GM18517 (cell line): Measurements from ENCODE around the gene TMEM161A.
"Not testable (repeated sequence)": the region's sequence is repeated elsewhere in the genome, so short reads cannot be mapped to it uniquely, and the experiment has no call there.

Experiments
- ATAC-seq: cut with Tn5 transposase; IDR thresholded peaks from one replicate; pipeline ENCODE4 v1.9.1; 2021; ENCODE audit warnings: mild to moderate bottlenecking, moderate library complexity; ENCODE audit not compliant: unreplicated experiment

TMEM161A gene

DNA sequence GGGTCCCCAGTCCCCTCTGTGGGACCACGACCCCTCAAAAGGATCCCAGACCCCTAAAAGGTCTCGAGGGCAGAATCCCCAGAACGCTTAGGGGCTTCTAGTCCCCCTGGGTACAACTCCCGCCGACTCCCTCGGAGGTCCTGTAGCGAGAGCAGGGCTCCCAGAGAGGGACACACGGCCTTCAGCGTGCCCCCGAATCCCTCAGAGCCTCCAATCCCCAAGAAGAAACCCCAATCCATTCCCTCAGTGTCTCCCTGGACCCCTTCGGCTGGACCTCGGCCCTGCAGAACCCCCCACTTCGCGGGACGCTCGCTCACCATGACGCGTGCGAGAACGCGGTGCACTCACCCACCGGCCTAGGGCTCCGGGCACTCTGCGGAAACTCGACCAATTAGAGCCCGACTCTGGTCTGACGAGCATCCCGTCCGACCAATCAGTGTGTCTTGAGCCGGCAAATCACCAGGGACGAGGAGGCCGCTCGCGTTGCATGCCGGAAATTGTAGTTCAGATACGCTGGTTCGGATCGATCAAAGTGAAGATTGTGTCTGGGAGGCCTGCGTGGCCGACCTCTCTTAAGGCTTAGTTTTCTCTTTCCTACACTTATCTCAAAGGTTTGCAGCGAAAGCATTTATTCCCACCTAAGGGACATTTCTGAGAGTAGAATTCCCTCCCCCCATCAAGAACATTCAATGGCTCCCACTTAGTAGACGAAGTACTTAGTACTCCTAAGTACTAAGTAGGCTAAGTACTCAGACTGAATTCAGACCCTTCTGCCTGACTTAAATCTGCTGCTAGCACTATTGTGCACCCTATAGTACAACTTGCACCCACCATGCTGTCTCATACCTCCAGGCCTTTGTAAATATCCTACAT, at the start of gene TMEM161A:
Gene TMEM161A, minus strand, starts transcription at position 370 of the 873 bp plus-strand sequence. Its CDS starts 50 bp downstream, at position 320.
- peak; percentile 98 for ATAC-seq

DNA sequence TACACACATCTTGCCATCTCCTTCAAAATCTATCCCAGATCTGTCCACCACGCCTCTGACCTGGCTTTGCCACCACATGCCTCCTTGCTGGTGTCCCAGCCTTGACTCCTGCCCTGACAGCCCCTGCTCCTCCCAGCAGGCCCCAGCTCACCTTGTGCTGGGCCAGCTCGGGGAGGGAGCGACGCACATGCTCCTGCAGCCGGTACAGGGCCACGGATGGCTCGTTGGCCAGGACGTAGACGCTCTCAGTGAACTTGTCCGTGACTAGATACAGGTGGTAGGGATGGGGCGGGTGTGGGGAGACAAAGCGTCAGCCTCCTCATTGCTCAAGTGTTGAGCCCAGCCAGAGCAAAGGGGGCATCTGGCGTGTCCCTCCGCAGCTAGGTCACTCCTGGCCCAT, 48.5 kb upstream of the TMEM161A start:
- no peak for ATAC-seq

DNA sequence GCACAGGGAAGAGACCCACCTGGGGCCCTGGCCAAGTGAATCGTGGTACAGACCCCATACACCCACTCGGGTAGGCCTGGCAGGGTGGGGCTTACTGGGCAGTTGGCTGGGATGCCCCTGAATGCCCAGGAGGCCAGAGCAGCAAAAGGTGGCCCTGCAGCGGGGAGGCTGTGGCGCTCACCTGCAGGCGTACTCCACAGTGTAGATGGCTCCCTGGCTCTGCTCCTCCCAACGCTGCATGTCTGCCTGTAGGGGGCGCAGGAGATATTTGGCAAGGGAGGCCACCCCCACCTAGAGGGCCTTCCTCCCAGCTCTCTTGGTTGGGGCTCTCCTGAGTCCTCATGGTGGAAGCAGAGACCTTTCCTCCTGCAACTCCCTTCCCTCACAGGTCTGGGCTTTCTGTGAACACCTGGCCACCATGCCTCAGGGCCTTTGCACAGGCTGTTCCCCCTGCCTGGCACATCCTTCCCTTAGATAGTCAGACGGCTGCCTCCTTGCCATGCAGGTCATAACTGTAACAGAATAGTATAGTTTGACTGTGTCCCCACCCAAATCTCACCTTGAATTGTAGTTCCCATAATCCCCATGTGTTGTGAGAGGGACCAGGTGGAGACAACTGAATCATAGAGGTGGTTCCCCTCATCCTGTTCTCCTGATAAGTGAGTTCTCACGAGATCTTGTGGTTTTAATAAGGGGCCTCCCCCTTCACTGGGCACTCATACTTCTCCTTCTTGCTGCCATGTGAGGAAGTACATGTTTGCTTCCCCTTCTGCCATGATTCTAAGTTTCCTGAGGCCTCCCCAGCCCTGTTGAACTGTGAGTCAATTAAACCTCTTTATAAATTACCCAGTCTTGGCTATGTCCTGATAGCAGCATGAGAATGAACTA, 47.8 kb upstream of the TMEM161A start:
- no peak for ATAC-seq

DNA sequence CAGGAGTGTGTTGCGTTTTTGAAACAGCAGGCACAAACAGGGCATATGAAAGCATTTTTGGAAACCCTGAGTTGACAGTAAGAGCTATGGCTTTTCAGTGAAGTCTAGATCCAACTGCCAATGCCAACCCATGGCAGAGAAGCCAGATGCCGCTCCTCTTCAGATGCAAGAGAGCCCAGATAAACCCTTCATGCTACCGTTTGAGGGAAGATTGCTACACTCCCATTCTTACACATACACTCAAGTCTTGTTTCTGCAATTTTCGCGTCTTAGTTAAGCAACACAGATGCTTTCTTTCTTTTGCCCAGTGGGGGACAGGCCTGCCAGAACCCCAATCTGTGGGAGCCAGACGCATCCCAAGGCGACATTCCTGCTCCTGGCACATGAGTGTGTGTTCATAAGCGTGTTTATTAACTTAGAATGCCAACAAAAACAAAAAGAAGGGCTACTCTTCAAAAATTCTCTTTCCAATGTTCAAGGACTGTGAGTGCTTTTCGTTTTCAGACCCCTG, 43.3 kb upstream of the TMEM161A start:
- no peak for ATAC-seq

DNA sequence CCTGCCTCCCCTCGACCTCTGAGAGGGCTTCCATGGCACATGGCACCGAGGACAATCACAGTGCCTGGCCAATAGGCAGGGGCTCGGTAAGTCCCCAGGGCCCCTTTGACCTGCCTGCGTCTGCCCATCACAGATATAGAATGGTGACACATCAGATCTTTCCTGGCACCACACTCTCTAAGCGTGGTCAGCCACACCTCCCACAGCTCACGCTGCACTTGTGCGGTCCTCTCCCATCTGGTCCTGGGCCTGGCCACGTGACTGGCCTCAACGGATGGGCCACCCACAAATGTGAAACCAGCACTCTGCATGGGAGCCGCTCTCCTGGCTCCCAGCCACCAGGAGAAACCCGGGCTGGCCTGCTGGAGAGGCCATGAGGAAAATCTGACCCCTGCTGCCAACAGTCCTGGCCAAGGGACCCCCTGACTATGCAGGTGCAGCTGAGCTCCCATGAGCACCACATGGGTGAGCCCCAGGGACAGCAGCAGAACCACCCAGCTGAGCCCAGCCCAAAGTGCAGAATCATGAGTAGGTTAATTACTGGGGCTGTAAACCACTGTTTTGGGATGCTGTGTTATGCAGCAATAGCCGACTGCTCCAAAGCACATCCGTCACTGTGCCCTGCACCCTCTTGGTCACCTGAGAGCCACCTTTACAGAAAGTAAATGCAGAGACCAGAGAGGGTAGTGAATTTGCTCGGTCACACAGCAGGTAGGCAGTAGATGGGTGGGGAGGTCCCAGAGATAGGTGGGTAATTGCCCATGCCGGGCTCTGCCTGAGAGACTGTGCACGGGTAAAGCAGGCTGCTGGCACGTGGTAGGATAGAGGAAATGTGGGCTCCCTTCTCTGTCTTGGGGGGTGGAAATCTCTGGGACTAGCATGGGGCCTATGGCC, 41.5 kb upstream of the TMEM161A start:
- no peak for ATAC-seq

DNA sequence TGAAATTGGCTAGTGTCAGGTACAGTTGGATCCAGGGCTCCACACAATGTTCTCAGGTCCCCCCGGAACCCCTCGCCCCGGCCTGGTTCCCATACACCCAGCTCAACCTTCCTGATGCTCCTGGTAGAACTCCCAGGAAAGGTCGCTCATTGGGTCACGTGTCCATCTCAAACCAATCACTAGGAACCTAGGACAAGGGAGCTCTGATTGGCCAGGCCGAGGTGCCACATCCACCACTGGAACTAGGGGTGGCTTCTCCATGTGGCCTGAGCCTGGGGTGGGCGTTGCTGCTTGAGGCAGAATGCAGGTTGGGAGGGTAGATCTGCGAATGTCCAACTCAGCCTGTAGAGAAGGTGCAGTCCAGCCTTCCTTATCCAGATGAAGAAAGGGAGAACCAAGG, 38.7 kb upstream of the TMEM161A start:
- ATAC-seq = no peak

DNA sequence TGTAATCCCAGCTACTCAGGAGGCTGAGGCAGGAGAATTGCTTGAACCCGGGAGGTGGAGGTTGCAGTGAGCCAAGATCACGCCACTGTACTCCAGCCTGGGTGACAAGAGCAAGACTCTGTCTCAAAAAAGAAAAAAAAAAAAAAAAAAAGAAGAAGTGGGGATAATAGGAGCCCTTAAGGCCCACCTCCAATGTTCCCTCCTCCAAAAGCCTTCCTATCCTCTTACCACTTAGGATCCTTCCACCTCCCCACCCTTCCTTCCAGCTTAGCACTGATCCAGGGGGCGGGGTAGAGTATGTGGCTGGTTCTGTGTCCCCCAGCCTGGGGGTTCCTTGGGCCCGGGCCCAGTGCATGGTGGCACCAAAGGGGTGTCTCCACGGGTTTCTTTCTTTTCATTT, 35.0 kb upstream of the TMEM161A start:
- not testable (repeated sequence) for ATAC-seq

DNA sequence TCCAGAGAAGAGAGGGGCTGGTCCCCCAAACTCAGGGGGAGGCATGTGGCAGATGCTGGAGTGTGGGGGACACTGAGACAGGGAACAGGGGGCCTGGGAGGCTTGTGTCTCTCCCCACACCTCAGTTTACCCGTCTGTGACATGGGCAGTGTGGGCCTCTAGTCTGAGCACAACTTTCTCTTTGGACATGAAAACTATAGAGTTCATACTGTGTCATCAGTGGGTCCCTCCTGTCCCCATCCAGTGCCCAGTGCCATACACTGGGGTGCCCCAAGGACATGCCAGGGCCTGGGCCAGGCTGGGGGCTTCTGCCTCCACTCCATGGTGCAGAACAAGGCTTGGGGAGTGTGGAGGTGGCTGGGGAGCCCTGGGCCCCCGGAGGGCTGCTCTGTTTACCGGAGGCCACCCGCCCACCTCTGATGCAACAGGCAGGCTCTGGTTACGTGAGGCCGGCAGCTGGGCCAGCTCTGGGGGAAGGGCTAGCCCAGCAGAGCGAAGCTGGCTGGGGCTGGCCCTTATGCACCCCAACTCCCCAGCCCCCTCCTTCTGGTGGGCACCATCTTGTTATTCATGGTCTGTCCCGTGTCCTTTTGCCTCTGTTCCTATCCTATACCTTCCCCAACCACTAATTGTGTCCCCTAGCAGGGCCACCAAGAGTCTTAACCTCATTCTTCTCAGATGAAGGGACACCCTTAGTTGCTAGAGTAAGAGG, 33.7 kb upstream of the TMEM161A start:
- no peak for ATAC-seq

DNA sequence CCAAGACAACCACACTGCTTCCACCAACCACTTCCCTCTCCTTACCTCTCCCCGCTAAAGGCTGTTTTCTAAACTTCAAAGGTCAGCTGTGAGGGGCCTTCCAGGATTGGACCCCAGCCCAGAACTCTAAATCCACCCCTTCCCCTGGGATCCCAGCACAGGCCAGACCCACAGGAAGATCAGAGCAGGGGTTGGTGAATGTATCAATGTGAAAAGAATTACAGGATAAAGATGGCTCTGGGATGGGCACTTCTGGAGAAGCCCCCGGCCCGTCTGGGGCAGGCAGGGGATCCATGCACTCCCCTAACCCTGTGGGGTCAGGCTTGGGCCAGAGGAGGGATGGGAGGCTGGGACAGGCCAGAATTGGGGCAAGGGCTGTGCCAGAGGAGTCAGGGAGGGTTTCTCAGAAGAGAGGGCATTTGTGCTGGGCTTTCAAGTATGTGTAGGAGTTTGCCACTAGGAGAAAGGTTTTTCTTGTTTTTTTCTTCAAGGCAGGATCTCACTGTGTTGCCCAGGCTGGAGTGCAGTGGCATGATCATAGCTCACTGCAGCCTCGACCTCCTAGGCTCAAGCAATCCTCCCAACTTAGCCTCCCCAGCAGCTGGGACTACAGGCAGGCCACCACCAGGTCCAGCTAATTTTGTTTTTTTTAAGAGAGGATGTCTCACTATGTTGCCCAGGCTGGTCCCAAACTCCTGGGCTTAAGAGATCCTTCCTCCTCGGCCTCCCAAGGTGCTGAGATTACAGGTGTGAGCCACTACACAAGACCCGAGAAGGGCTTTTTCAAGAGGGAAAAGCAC, 32.8 kb upstream of the TMEM161A start:
- ATAC-seq = no peak

DNA sequence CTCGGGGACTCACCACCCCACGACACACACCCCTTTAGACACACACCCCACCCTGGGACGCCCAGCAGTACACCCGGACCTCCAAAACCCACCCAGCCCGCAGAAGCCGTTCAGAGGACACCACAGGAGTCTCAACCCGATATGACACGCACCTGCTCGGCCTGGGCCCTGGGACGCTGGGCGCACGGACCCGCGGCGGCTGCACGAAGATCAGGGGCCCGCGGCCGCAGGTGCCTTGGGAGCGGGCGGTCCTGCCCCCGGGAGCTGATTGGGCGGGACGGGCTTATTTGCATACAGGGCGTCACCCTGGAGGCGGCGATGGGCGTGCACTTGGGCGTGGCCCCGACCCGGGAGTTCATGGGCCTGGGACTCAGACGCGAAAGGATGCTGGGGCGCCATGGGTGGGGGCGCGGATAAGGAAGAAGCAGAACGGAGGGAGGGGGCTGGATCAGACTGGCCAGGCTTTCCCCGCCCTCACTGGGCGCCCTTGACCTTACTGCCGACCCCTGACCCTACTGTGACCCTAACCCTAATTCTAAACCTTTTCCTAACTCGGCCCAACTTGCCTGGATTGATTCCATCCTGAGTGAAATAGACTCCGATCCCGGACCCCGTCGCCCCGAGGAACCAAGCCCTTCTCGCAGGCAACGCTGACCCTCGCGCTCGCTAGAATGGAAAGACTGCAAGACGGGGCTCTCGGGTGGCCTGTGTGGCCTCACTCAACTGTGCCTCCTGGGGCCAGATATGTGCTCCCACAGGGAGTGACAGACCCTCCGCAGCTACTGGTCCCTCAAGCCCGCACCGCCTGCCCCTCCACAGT, 32.0 kb upstream of the TMEM161A start, which contains the start of gene MEF2B:
Gene MEF2B, minus strand, starts transcription at position 211 of the 820 bp plus-strand sequence. CDS start 19,528 bp downstream, outside the sequence.
- peak; percentile 59 for ATAC-seq

DNA sequence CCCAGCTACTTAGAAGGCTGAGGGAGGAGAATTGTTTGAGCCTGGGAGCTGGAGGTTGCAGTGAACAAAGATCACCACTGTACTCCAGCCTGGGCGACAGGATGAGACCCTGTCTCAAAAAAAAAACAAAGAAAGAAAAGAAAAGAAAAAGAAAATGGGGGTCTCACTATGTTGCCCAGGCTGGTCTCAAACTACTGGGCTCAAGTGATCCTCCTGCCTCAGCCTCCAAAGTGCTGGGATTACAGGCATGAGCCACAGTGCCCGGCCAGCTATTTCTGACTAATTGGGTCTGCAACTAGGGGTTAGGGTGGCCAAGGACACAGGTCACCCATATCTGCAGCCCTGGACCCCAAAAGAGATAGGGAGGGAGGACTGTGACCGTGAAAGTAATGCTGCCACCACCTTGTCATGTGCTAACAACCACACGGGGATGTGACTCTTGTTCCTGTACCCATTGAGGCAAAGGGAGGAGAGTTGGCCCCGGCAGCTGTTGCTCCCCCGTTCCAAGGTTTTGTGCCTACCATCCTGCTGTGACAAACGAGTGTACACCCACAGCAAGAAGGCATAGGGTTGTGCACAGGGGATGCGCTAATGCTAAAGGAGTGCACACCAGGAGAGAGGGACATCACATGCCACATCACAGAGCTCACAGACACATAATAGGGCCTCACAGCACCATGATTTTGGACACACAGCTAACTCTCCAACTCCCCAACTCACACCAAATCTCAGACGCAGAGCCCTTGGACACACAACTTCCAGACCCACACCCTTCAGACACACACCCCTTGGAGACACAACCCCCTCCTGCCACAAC, 31.2 kb upstream of the TMEM161A start:
- ATAC-seq = peak; percentile 18

DNA sequence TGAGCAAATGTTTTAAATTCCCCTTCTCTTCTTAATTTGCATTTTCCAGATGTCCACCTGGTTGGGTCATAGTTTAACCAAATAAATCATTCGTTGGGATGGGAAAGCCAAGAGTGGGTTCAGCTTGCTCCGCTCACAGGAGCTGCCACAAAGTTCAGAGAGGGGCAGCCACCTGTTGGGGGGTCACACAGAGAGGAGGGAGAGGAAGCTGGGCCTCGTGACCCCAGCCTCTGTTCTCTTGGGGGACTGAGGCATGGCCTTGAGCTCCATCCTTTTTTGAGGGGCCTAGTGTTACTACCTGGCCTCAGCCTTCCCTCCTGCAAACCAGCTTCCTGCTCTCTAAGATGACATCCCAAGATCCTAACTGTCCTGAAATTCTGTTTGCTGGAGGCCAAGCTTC, 29.3 kb upstream of the TMEM161A start:
- ATAC-seq = no peak

DNA sequence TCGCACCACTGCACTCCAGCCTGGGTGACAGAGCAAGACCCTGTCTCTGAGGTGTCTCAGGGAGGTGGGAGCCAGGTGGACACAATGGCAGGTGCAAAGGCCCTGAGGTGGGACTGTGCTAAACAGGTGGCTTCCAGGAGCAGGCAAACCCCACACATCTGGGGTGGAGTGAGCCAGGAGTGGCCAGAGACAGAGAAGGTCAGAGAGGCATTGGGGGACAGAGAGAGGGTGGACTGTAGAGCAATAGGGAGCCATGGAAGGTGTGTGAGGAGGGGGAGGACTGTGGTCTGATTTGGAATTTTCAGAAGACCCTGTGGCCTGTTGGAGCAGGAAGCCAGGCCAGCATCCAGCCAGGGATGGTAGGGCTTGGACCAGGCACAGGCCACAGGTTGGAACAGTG, 27.1 kb upstream of the TMEM161A start:
- ATAC-seq = no peak

DNA sequence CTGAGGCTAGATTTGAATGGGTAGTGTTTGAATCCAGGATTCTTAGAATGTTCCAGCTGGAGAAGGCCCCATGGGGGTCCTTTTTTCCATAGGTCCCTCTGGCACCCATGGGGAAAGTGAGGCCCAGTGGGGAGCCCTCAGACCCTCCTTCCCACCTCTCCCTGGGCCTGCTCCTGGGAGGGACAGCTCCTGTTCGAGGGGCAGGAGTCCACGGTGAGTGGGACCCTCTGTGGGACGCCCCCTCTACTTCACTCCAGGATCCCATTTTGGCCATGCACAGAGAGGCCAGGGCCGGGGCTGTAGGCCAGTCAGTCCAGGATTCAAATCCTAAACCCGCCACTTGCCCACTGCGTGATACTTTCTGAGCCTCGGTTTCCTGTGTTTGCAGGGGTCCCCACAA, 24.2 kb upstream of the TMEM161A start:
- no peak for ATAC-seq

DNA sequence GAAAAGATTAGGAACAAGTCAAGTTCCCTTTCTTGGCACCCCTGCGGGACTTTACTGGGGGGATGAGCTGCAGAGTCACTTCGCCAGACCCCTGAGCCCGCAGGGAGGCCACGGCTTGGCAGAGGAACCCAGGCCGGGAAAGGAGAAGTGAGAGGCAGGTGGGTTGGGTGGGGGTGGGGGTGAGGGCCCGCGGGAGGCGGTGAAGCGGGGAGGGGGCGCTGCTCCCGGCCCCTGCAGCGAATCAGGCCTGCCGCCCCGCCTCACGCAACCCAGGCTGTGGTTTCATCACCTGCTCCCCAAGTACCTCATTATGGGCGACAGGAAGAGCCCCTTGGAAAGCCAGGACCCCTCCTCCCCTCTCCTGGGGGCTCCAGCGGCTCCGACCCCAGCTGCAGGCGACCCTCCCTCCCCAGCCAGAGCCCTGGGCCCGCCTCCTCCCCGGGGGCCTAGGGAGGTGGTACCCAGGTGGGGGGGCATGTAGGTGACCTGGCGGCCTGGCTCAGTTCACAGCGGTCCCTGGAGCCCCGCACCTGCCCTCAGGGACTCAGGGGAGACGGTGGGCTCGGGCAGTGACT, 22.3 kb upstream of the TMEM161A start:
- no peak for ATAC-seq

DNA sequence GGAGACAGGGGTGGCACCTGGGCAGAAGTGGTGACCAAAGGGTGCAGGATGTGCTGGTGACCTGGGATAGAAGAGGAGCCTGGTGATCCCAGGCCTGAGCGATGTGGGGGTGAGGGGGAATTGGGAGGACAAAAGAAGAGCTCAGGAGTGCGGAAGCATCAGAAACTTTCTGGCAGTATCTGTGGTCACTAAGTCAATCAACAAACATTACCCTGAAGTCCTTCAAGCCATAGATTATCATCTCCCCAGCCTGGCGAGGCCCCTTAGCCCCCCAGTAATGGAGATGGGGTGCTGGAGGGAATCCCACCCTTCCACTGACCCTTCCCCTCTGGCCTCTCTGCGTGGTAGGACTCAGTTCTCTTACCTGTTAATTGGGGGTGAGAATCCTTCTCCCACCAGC, 21.3 kb upstream of the TMEM161A start:
- no peak for ATAC-seq

DNA sequence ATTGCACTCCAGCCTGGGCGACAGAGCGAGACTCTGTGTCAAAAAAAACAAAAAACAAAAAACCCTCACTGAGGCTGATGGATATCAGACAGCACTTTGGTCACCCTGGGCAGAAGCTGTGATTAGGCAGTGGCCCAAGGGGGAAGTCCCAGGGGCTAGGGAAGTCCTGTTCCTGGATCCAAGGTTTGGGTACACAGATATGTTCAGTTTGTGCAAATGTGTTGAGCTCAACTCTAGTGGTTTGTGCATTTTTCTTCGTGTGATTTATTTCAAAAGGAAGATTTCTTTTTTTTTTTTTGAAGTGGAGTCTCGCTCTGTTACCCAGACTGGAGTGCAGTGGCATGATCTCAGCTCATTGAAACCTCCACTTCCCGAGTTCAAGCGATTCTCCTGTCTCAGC, 19.5 kb upstream of the TMEM161A start:
- no peak for ATAC-seq
